ENCODE results near the gene CROCC2.

Gene CROCC2

GRCh38 chr2:240905176-240905781, 857 bp upstream of the CROCC2 start:
- no peak for DNase-seq (ENCODE audit: low read depth)

- no peak for DNase-seq (ENCODE audit: low read depth)
Measured at GRCh38 chr2:240906911-240907590, 915 bp downstream of the CROCC2 start.

GRCh38 chr2:240909216-240909974, 3.3 kb downstream of the CROCC2 start:
- DNase-seq (ENCODE audit: low read depth), result no peak

GRCh38 chr2:240911641-240912265, 5.6 kb downstream of the CROCC2 start:
- peak; percentile 19 for DNase-seq (ENCODE audit: low read depth)

GRCh38 chr2:240912878-240913809, 7.0 kb downstream of the CROCC2 start:
- DNase-seq (ENCODE audit: low read depth), result no peak

GRCh38 chr2:240913810-240914644, 7.9 kb downstream of the CROCC2 start:
- DNase-seq (ENCODE audit: low read depth), result peak; percentile 16

- no peak for DNase-seq (ENCODE audit: low read depth)
Measured at GRCh38 chr2:240914645-240915525, 8.7 kb downstream of the CROCC2 start.

GRCh38 chr2:240915526-240916341, 9.6 kb downstream of the CROCC2 start:
- no peak for DNase-seq (ENCODE audit: low read depth)

- DNase-seq (ENCODE audit: low read depth), result peak; percentile 28
Measured at GRCh38 chr2:240916571-240917008, 10.5 kb downstream of the CROCC2 start.

GRCh38 chr2:240917009-240917683, 11.0 kb downstream of the CROCC2 start:
- DNase-seq (ENCODE audit: low read depth), result no peak

GRCh38 chr2:240917684-240918257, 11.6 kb downstream of the CROCC2 start:
- no peak for DNase-seq (ENCODE audit: low read depth)

- DNase-seq (ENCODE audit: low read depth), result no peak
Measured at GRCh38 chr2:240918258-240919091, 12.3 kb downstream of the CROCC2 start.

GRCh38 chr2:240919161-240919781, 13.1 kb downstream of the CROCC2 start:
- no peak for DNase-seq (ENCODE audit: low read depth)

- no peak for DNase-seq (ENCODE audit: low read depth)
Measured at GRCh38 chr2:240919786-240920782, 13.9 kb downstream of the CROCC2 start.

GRCh38 chr2:240920783-240921231, 14.7 kb downstream of the CROCC2 start:
- DNase-seq (ENCODE audit: low read depth), result peak; percentile 7
